Measurements from ENCODE around the gene IL36B. TPM values are rescaled to one million over a fixed set of nuclear protein-coding genes. Genes with fewer than 3 reads are reported as not detected.

Gene IL36B
- total RNA-seq, 4 donors from 2014 or later = 1.5 to 1.7 TPM; not detected in 2

GRCh38 chr2:113093613-113093977, 40.9 kb upstream of the IL36B start:
- H3K4me3 ChIP-seq = no peak overlapping the region
- TF ChIP-seq, protein P1, sequence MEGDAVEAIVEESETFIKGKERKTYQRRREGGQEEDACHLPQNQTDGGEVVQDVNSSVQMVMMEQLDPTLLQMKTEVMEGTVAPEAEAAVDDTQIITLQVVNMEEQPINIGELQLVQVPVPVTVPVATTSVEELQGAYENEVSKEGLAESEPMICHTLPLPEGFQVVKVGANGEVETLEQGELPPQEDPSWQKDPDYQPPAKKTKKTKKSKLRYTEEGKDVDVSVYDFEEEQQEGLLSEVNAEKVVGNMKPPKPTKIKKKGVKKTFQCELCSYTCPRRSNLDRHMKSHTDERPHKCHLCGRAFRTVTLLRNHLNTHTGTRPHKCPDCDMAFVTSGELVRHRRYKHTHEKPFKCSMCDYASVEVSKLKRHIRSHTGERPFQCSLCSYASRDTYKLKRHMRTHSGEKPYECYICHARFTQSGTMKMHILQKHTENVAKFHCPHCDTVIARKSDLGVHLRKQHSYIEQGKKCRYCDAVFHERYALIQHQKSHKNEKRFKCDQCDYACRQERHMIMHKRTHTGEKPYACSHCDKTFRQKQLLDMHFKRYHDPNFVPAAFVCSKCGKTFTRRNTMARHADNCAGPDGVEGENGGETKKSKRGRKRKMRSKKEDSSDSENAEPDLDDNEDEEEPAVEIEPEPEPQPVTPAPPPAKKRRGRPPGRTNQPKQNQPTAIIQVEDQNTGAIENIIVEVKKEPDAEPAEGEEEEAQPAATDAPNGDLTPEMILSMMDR (IDR thresholded peaks at IDR 0.05) = no peak
- TF ChIP-seq POLR2A (IDR thresholded peaks at IDR 0.05) = no peak
- H3K4me1 ChIP-seq = peaks cover 4 to 5% (median 4%) of the 10 kb centered on the region in 3 donors
- H3K27ac ChIP-seq = no peak overlapping the region
- no peaks in the 10 kb centered on the region for H3K9me3 ChIP-seq
- H3K27me3 ChIP-seq = no peaks in the 10 kb centered on the region
- intact Hi-C loops (cut with DNase I) = no loop called here
- H3K36me3 ChIP-seq = no peaks in the 10 kb centered on the region
- DNase-seq = no peak
- WGBS, 2 donors = 41 to 94% methylated on average over 2 of the region's 2 CpGs

DNA sequence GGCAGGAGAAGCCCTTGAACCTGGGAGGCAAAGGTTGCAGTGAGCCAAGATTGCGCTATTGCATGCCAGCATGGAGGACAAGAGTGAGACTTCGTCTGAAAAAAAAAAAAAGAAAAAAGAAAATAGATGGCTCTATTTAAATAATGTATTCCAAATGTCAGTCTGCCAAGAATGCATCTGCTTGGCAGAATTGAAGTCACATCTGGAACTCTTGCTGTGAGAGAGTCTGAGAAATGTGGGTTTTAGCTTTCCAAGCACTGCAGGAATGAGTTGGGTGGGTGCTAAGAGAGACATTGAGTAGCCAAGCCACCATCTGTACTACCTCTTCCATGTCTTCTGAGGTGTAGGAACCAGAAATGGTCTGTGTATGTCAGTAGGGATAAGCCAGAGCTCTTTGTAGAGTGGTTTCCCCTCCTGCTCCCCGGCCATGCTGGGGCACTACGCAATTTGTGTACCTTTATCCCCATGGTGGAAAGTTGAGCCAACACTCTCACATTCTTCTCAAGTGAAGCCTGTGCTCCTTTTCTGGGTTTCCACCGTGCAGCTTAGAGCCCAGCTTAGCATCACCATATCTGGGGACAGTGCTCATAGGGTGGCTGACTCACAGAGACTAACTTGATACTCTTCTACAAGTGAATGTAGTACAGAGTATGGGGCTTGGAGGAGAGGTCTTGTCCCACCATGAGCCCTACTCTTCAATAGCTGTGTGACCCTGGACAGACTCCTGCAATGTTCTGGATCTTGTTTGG, 40.4 kb upstream of the IL36B start:
- H3K9me3 ChIP-seq = no peaks in the 10 kb centered on the region

GRCh38 chr2:113091231-113091896, 38.7 kb upstream of the IL36B start:
- H3K36me3 ChIP-seq = no peaks in the 10 kb centered on the region
- no peak for DNase-seq
- TF ChIP-seq, protein P1 (IDR thresholded peaks at IDR 0.05) = no peak
- TF ChIP-seq POLR2A (IDR thresholded peaks at IDR 0.05) = no peak
- intact Hi-C loops (cut with DNase I) = no loop called here
- no peaks in the 10 kb centered on the region for H3K9me3 ChIP-seq
- H3K4me3 ChIP-seq = no peak overlapping the region
- no peaks in the 10 kb centered on the region for H3K27me3 ChIP-seq
- no peaks in the 10 kb centered on the region for H3K4me1 ChIP-seq
- WGBS, 2 donors = 68 to 84% methylated on average over 4 of the region's 4 CpGs
- no peak overlapping the region for H3K27ac ChIP-seq

More for the DNA sequence above, 40.4 kb upstream of the IL36B start:
- WGBS, 2 donors = 69 to 70% methylated on average over 4 to 5 of the region's 5 CpGs
- Histone ChIP-seq H3K27me3 (no peaks in the 10 kb centered on the region), H3K36me3 (no peaks in the 10 kb centered on the region), H3K27ac (no peak overlapping the region), H3K4me1 (peaks cover 0 to 1% (median under 1%) of the 10 kb centered on the region in 3 donors), H3K4me3 (no peak overlapping the region)
- DNase-seq = no peak
- intact Hi-C loops (cut with DNase I) = no loop called here
- TF ChIP-seq, protein P1 (IDR thresholded peaks at IDR 0.05) = no peak
- TF ChIP-seq POLR2A (IDR thresholded peaks at IDR 0.05) = no peak

GRCh38 chr2:113089916-113090315, 37.2 kb upstream of the IL36B start:
- DNase-seq = no peak
- H3K4me3 ChIP-seq = no peak overlapping the region
- H3K27ac ChIP-seq = no peak overlapping the region
- H3K4me1 ChIP-seq = peaks cover 0 to 11% (median 0%) of the 10 kb centered on the region in 3 donors
- TF ChIP-seq POLR2A (IDR thresholded peaks at IDR 0.05) = no peak
- TF ChIP-seq, protein P1 (IDR thresholded peaks at IDR 0.05) = no peak
- H3K36me3 ChIP-seq = no peaks in the 10 kb centered on the region
- no peaks in the 10 kb centered on the region for H3K27me3 ChIP-seq
- intact Hi-C loops (cut with DNase I) = no loop called here
- no peaks in the 10 kb centered on the region for H3K9me3 ChIP-seq

- no peaks in the 10 kb centered on the region for H3K9me3 ChIP-seq
- intact Hi-C loops (cut with DNase I) = no loop called here
- H3K4me3 ChIP-seq = no peak overlapping the region
- peaks cover 0 to 23% (median 0%) of the 10 kb centered on the region in 3 donors for H3K4me1 ChIP-seq
- no peaks in the 10 kb centered on the region for H3K36me3 ChIP-seq
- no peak for TF ChIP-seq POLR2A (IDR thresholded peaks at IDR 0.05)
- TF ChIP-seq, protein P1 (IDR thresholded peaks at IDR 0.05) = no peak
- no peak for DNase-seq
- no peaks in the 10 kb centered on the region for H3K27me3 ChIP-seq
- H3K27ac ChIP-seq = no peak overlapping the region
Observed at GRCh38 chr2:113088213-113088992, 35.7 kb upstream of the IL36B start.
